Stimulated activated memory B cell treated with anti-CD40 and anti-IgM and Interleukin-4, amounts not matched to agents 10 μg/mL and 1 μg/mL and 100 μg/mL, for 72 hours (primary cell): ENCODE measurements around the gene P2RY2.
"Not testable (repeated sequence)": the region's sequence is repeated elsewhere in the genome, so short reads cannot be mapped to it uniquely, and the experiment has no call there.

ENCODE experiments used
- ATAC-seq: fragments of 150-1000 bp; cut with Tn5 transposase; 2 replicates; pipeline ENCODE4 v1.10.0; 2021
- H3K27ac Mint-ChIP-seq: one replicate; pipeline ENCODE4 v1.8.0; 2022; ENCODE audit warnings: mild to moderate bottlenecking, mixed read lengths
- H3K27me3 Mint-ChIP-seq: one replicate; pipeline ENCODE4 v1.8.0; 2022; ENCODE audit warnings: mixed read lengths
- H3K36me3 Mint-ChIP-seq: one replicate; pipeline ENCODE4 v1.8.0; 2022; ENCODE audit warnings: mixed read lengths
- H3K4me1 Mint-ChIP-seq: one replicate; pipeline ENCODE4 v1.8.0; 2022; ENCODE audit warnings: mixed read lengths
- H3K4me3 Mint-ChIP-seq: one replicate; pipeline ENCODE4 v1.8.0; 2022; ENCODE audit warnings: mild to moderate bottlenecking, moderate library complexity, mixed read lengths
- H3K9me3 Mint-ChIP-seq: one replicate; pipeline ENCODE4 v1.8.0; 2022; ENCODE audit warnings: mixed read lengths

P2RY2 gene

DNA sequence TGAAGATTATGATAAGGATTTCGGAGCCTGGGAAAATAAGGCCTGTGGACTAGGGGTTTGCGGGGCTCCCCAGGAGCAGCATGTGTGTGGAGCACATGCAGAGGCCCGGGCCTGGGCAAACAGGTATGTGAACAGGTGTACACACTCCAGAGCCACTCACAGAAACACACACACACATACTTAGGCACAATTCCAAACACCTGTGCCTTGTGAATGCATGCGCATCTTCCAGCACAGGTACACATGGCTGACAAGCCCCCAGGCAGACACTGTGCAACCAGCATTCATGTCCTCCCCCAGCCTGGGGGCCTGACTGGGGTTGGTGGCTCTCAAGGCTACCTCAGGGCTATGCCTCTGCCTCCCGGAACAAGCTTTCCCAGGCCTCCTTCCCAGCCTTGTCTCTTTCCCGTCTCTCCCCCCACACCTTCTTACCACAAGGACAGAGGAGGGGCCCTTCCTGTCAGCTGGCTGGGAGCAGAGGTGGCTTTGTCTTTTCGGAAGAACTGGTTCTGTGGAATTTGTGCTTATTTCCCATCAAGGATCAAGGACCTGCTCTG, 51.5 kb downstream of the P2RY2 start:
- Mint-ChIP-seq H3K27ac (peak overlapping the region; percentile 68), H3K36me3 (no peaks in the 10 kb centered on the region), H3K4me1 (peaks cover 36% of the 10 kb centered on the region), H3K9me3 (no peaks in the 10 kb centered on the region), H3K4me3 (no peak overlapping the region), H3K27me3 (peaks cover 34% of the 10 kb centered on the region)
- ATAC-seq = no peak

- peak overlapping the region; percentile 68 for H3K27ac Mint-ChIP-seq
Observed at GRCh38 chr11:73270016-73270854, 52.2 kb downstream of the P2RY2 start.

GRCh38 chr11:73270855-73271477, 52.9 kb downstream of the P2RY2 start:
- peaks cover 28% of the 10 kb centered on the region for H3K27me3 Mint-ChIP-seq
- H3K27ac Mint-ChIP-seq = peak overlapping the region; percentile 50
- ATAC-seq = no peak

More at GRCh38 chr11:73270016-73270854, 52.2 kb downstream of the P2RY2 start:
- Mint-ChIP-seq H3K4me3 (no peak overlapping the region), H3K27me3 (peaks cover 34% of the 10 kb centered on the region), H3K9me3 (no peaks in the 10 kb centered on the region), H3K4me1 (peaks cover 36% of the 10 kb centered on the region), H3K36me3 (no peaks in the 10 kb centered on the region)
- ATAC-seq = peak; percentile 56

DNA sequence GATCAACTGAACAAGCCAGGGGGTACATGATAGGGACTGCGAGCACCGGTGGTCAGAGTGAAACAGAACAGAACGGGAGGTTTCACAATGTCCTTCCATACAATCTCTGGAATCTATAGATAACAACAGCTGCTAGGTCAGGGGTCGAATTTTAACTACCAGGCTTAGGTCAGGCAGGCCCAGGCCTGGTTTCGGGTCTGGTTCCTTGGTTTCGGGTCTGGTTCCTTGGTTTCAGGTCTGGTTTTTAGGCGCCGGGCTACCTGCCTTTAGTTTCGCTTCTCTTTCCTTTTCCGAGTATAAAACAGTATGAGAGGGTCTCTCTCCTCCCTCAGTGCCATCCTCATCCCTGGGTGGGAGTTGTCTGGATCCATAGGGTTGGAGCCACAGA, 53.4 kb downstream of the P2RY2 start:
- H3K9me3 Mint-ChIP-seq, H3K4me3 Mint-ChIP-seq, H3K36me3 Mint-ChIP-seq: not testable (repeated sequence)
- peaks cover 23% of the 10 kb centered on the region for H3K27me3 Mint-ChIP-seq
- peaks cover 36% of the 10 kb centered on the region for H3K4me1 Mint-ChIP-seq
- H3K27ac Mint-ChIP-seq = peak overlapping the region; percentile 50
- peak; percentile 17 for ATAC-seq

More at GRCh38 chr11:73270855-73271477, 52.9 kb downstream of the P2RY2 start:
- no peaks in the 10 kb centered on the region for H3K36me3 Mint-ChIP-seq
- H3K4me1 Mint-ChIP-seq = peaks cover 36% of the 10 kb centered on the region
- H3K4me3 Mint-ChIP-seq = no peak overlapping the region
- H3K9me3 Mint-ChIP-seq = no peaks in the 10 kb centered on the region

GRCh38 chr11:73271936-73272679, 54.0 kb downstream of the P2RY2 start, which contains the start of gene P2RY6:
Gene P2RY6, plus strand, starts transcription at chr11:73272338. Its CDS starts 24,181 bp downstream, at chr11:73296519.
- Mint-ChIP-seq H3K36me3 (no peaks in the 10 kb centered on the region), H3K27me3 (peaks cover 20% of the 10 kb centered on the region), H3K27ac (peak within 1 kb of the TSS; percentile 50), H3K4me3 (no peak within 1 kb of the TSS), H3K9me3 (no peaks in the 10 kb centered on the region), H3K4me1 (peaks cover 36% of the 10 kb centered on the region)
- peak; percentile 65 for ATAC-seq

DNA sequence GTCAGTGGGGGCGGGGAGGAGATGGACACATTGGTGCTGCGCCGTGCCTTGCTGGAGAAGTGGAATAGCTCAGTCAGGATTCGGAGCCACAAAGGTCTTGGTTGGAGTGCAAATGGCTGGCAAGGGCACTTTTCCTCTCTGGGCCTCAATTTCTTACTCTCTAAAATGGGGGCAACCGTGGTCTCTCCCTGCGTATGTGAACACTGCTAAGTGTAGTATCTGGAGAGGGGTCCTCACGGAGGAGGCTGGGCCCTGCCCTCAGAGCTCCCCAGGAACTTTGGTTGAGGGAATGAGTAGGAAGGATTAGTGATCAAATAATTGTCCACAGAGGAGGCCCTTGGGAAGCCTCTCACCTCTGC, 54.6 kb downstream of the P2RY2 start:
- Mint-ChIP-seq H3K27me3 (peaks cover 20% of the 10 kb centered on the region), H3K4me1 (peaks cover 36% of the 10 kb centered on the region), H3K27ac (no peak overlapping the region), H3K36me3 (no peaks in the 10 kb centered on the region), H3K4me3 (no peak overlapping the region), H3K9me3 (no peaks in the 10 kb centered on the region)
- no peak for ATAC-seq

GRCh38 chr11:73273222-73273895, 55.3 kb downstream of the P2RY2 start:
- no peak overlapping the region for H3K4me3 Mint-ChIP-seq
- no peak overlapping the region for H3K27ac Mint-ChIP-seq
- ATAC-seq = no peak
- H3K4me1 Mint-ChIP-seq = peaks cover 36% of the 10 kb centered on the region
- H3K36me3 Mint-ChIP-seq = no peaks in the 10 kb centered on the region
- peaks cover 20% of the 10 kb centered on the region for H3K27me3 Mint-ChIP-seq
- no peaks in the 10 kb centered on the region for H3K9me3 Mint-ChIP-seq

DNA sequence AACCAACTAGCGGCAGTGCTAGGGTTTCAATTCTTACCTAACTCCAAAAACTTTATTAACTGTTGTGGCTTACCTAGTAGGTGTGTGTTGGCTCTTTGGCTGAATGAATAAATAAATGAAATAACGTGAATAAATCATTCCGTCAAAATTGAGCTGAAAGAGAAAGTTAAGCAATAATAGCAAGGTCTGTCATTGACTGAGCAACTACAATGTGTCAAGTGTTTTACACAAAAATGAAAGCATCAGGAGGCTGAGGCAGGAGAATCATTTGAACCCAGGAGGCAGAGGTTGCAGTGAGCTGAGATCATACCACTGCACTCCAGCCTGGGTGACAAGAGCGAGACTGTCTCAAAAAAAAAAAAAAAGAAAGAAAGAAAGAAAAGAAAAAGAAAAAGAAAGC, 56.1 kb downstream of the P2RY2 start:
- not testable (repeated sequence) for H3K36me3 Mint-ChIP-seq, H3K9me3 Mint-ChIP-seq, H3K4me3 Mint-ChIP-seq, ATAC-seq, H3K27ac Mint-ChIP-seq
- Mint-ChIP-seq H3K4me1 (peaks cover 36% of the 10 kb centered on the region), H3K27me3 (peaks cover 20% of the 10 kb centered on the region)

DNA sequence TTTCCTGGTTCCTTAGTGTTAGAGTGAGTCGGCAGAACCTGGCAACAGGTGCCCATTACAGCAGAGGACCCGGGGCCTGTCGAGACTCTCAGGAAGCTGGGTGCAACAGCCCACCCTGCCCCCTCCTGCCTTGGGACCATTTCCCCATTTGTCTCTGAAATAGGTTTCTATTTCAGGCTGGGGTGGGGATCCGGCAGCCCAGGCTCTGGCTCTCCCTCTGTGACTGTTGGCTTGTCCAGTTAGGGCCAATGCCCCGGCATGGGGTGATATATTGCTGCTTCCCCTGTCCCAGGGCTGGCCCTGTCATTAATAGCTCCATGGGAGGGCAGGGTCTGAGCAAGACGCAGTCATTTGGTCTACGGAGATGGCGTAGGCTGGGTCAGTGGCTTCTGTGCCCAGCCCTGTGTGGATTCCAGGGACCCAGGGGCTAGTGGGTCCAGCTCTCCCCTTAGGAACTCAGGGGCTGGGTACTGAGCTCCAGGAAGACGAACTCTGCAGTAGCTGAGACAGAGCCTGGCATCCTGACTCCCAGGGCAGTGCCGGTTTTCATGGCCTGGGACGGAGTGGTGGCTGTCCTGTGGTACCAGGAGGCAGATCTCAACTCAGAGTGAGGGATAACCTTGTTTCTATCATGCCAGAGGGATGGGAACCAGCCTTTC, 56.8 kb downstream of the P2RY2 start:
- no peak overlapping the region for H3K27ac Mint-ChIP-seq
- H3K4me3 Mint-ChIP-seq = no peak overlapping the region
- no peaks in the 10 kb centered on the region for H3K9me3 Mint-ChIP-seq
- ATAC-seq = no peak
- peaks cover 18% of the 10 kb centered on the region for H3K27me3 Mint-ChIP-seq
- no peaks in the 10 kb centered on the region for H3K36me3 Mint-ChIP-seq
- peaks cover 33% of the 10 kb centered on the region for H3K4me1 Mint-ChIP-seq

GRCh38 chr11:73275381-73275750, 57.3 kb downstream of the P2RY2 start:
- Mint-ChIP-seq H3K4me3 (no peak overlapping the region), H3K9me3 (no peaks in the 10 kb centered on the region), H3K27me3 (peaks cover 15% of the 10 kb centered on the region), H3K27ac (no peak overlapping the region), H3K36me3 (no peaks in the 10 kb centered on the region), H3K4me1 (peaks cover 29% of the 10 kb centered on the region)
- ATAC-seq = no peak

DNA sequence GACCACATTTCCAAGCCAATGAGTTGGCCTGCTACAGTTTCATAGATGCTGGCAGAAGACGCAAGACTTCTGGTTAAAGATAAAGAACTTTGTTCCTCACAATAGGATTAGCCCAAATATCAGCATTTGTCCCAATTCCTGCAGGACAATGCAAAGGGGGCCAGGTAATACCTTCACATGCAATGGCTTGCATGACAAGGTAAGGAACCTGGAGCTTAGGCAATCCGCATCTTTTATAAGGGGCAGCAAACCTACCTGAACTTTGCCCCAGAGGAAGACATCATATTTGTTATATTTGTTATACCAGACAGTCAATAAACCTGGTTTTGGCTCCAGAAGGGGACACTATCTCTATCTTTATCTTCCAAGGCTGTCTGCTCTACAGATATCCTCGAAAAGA, 59.4 kb downstream of the P2RY2 start:
- no peak overlapping the region for H3K27ac Mint-ChIP-seq
- H3K4me3 Mint-ChIP-seq = no peak overlapping the region
- peaks cover 23% of the 10 kb centered on the region for H3K4me1 Mint-ChIP-seq
- no peaks in the 10 kb centered on the region for H3K9me3 Mint-ChIP-seq
- no peaks in the 10 kb centered on the region for H3K36me3 Mint-ChIP-seq
- ATAC-seq = no peak
- H3K27me3 Mint-ChIP-seq = peaks cover 15% of the 10 kb centered on the region

DNA sequence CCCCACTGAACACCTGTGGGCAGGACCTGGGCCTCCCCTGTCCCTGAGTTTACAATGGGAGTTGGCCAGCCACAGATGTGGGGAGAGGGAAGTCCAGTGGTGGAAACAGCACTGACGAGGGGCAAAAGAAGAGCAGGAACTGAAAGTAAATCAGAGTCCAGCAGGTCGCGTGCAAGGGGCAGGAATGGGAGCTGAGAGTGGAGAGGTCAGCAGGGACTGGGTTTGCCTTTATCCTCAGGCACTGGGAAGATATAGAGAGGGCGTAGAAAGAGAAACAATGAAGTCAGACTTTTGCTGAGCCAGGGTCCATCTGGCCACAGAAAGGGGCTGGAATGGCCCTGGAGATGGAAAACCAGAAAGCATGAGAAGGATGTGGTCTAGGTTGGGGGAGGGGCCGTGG, 62.5 kb downstream of the P2RY2 start:
- Mint-ChIP-seq H3K27ac (no peak overlapping the region), H3K27me3 (no peaks in the 10 kb centered on the region), H3K9me3 (no peaks in the 10 kb centered on the region), H3K36me3 (no peaks in the 10 kb centered on the region), H3K4me1 (peaks cover 16% of the 10 kb centered on the region), H3K4me3 (no peak overlapping the region)
- no peak for ATAC-seq

DNA sequence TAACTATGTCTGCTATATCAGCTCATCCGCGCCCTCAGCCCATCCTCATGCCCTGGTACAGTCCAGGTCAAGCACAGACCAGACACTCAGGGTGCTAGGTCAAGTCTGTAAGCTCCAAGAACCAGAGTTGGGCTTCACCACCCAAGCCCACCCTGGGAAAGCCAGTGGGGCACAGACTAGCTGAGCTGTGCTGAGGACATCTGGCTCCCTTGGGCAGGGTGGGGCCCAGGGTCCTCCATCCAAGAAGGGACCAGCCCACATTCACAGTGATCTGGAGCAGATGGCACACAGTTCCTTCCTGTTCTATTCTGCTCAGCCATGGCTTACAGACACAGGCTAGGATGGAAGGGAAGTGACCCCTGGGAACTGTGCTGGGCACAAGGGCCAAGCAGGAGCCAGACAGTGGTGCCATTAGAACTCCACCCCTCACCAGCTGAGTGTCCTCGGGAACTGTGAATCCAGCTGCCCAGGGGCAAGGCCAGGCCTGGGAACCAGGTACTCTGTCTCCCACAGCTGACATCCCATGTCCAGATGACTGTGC, 63.2 kb downstream of the P2RY2 start:
- Mint-ChIP-seq H3K27me3 (no peaks in the 10 kb centered on the region), H3K9me3 (no peaks in the 10 kb centered on the region)
- no peak for ATAC-seq

More for the DNA sequence above, 63.2 kb downstream of the P2RY2 start:
- no peak overlapping the region for H3K27ac Mint-ChIP-seq
- H3K36me3 Mint-ChIP-seq = no peaks in the 10 kb centered on the region
- H3K4me3 Mint-ChIP-seq = no peak overlapping the region
- H3K4me1 Mint-ChIP-seq = peaks cover 16% of the 10 kb centered on the region
